CD4-positive, CD25-positive, alpha-beta regulatory T cell (primary cell): ENCODE measurements around the gene RSU1. TPM values are rescaled to one million over a fixed set of nuclear protein-coding genes. Genes with fewer than 3 reads are reported as not detected.

ENCODE experiments used
- ATAC-seq, 2 donors: fragments of 150-1000 bp; cut with Tn5 transposase; one replicate each; pipeline ENCODE4 v1.10.0; 2021; ENCODE audit warnings: low read depth in 2 of 2, moderate number of reproducible peaks in 2 of 2, moderate library complexity in 1 of 2
- DNase-seq, 3 donors: peaks; one replicate each; pipeline versions ENCODE4 v3.0.0 to v3.0.0-alpha.2; 2012 to 2022; ENCODE audit warnings: mixed read lengths in 1 of 3
- H3K27ac ChIP-seq: one replicate; pipeline ENCODE4 v1.7.0; 2013; ENCODE audit warnings: mild to moderate bottlenecking, low read length; ENCODE audit not compliant: insufficient read depth, poor library complexity, severe bottlenecking
- H3K27me3 ChIP-seq: one replicate; pipeline ENCODE4 v1.7.0; 2013; ENCODE audit warnings: low read length; ENCODE audit not compliant: control insufficient read depth, insufficient read depth
- H3K36me3 ChIP-seq: one replicate; pipeline ENCODE4 v1.7.0; 2013; ENCODE audit warnings: mild to moderate bottlenecking, low read length, moderate library complexity; ENCODE audit not compliant: control insufficient read depth, insufficient read depth
- H3K4me1 ChIP-seq: 2 replicates; pipeline ENCODE4 v1.7.0; 2013; ENCODE audit warnings: mild to moderate bottlenecking, low read length; ENCODE audit not compliant: insufficient read depth, control insufficient read depth, poor library complexity, severe bottlenecking
- H3K4me3 ChIP-seq: one replicate; pipeline ENCODE4 v1.7.0; 2013; ENCODE audit warnings: low read depth, mild to moderate bottlenecking, low read length, moderate library complexity
- H3K9me3 ChIP-seq, 2 experiments: 1 replicate in 1 of 2; 2 replicates in 1 of 2; pipeline ENCODE4 v1.7.0; 2013; ENCODE audit warnings: low read length in 2 of 2, mild to moderate bottlenecking in 1 of 2, moderate library complexity in 1 of 2; ENCODE audit not compliant: control insufficient read depth in 2 of 2
- H3K27ac Mint-ChIP-seq, 3 donors: one replicate each; pipeline ENCODE4 v1.8.0; 2020 to 2022; ENCODE audit warnings: mild to moderate bottlenecking in 3 of 3, mixed read lengths in 3 of 3, moderate library complexity in 2 of 3
- H3K27me3 Mint-ChIP-seq: one replicate; pipeline ENCODE4 v1.8.0; 2022; ENCODE audit warnings: mild to moderate bottlenecking, mixed read lengths
- H3K36me3 Mint-ChIP-seq: one replicate; pipeline ENCODE4 v1.8.0; 2020; ENCODE audit warnings: mixed read lengths
- H3K4me1 Mint-ChIP-seq, 4 donors: one replicate each; pipeline ENCODE4 v1.8.0; 2020 to 2022; ENCODE audit warnings: mixed read lengths in 4 of 4, mild to moderate bottlenecking in 1 of 4
- H3K4me3 Mint-ChIP-seq, 4 donors: one replicate each; pipeline ENCODE4 v1.8.0; 2020 to 2022; ENCODE audit warnings: mild to moderate bottlenecking in 4 of 4, mixed read lengths in 4 of 4, moderate library complexity in 3 of 4
- H3K9me3 Mint-ChIP-seq, 7 donors: one replicate each; pipeline ENCODE4 v1.8.0; 2020 to 2022; ENCODE audit warnings: mixed read lengths in 7 of 7, mild to moderate bottlenecking in 3 of 7, moderate library complexity in 2 of 7
- polyA plus RNA-seq, 4 donors: library from polyadenylated mRNA; unstranded; fragments of 300-500 nt; fragmentation: Illumina TruSeq; gene quantifications; one replicate each; pipeline ENCODE4 v1.2.3, GENCODE V29; 2021
- total RNA-seq: library from RNA; stranded (reverse); gene quantifications from one replicate; pipeline ENCODE4 v1.2.3, GENCODE V29; 2022

The RSU1 gene
- total and polyA plus RNA-seq, 5 donors from 2014 or later = 69.2 to 165 (median 139) TPM

DNA sequence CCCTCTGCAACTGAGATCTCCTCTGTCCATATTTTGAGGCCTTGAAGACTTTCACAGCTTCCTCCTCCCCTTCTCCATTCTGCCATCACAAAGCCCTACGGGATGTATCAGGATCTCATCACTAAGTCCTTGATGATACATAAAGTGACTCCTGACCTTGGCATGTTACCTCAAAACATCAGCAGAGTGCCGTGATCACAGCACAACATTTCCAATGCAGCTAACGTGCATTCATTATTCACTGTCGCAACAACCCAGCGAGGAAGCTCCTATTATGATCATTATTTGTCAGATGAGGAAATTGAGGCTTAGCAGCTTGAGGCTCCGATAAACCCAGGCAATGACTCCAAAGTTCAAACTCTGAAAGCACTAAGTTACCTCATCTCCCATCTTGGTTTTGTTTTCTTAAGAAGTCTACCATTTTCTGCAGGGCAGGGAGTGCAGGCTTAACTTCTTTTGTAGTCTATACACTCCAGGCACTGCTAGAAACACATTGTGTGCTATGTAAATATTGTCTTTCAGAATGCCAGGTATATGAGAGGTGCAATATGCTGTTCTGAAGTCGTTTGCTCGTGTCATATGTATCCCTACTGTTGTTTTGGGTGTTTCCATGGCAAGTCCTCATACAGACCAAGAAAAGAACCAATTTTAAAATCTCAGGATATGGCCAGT, 215.0 kb downstream of the RSU1 start:
- Histone ChIP-seq H3K27ac (no peak overlapping the region), H3K4me3 (no peak overlapping the region), H3K36me3 (peaks cover 9% of the 10 kb centered on the region), H3K27me3 (no peaks in the 10 kb centered on the region), H3K4me1 (no peaks in the 10 kb centered on the region), H3K9me3 (no peaks in the 10 kb centered on the region)
- ATAC-seq (no peak), DNase-seq (no peak)
- H3K4me3 Mint-ChIP-seq = no peak overlapping the region
- peaks cover 38% of the 10 kb centered on the region for H3K36me3 Mint-ChIP-seq
- H3K27ac Mint-ChIP-seq = no peak overlapping the region
- H3K9me3 Mint-ChIP-seq = peaks cover 0 to 2% (median 0%) of the 10 kb centered on the region in 7 donors
- peaks cover 0 to 4% (median 2%) of the 10 kb centered on the region in 4 donors for H3K4me1 Mint-ChIP-seq
- H3K27me3 Mint-ChIP-seq = no peaks in the 10 kb centered on the region

DNA sequence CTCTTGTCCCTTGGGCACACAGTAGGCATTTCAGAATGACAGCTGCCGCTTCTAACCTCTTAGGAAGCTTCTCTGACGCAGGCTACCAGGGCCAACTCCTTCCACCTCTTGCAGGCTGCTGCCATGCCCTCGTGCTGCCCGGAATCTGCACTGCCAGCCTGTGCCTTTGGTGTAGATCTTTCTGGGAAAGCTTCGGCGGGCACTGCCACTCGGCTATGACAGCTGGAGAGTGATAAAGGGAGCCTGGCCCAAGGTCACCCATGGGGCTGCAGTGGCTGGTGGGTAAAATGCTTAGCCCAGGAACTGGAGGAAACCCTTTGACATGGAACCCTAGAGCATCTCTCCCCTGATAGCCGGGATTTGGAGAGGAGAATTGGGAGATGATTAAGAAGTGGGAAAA, 217.6 kb downstream of the RSU1 start:
- Mint-ChIP-seq H3K9me3 (peaks cover 0 to 2% (median 0%) of the 10 kb centered on the region in 7 donors), H3K27ac (no peak overlapping the region), H3K4me1 (peaks cover 0 to 4% (median 2%) of the 10 kb centered on the region in 4 donors), H3K36me3 (peaks cover 35% of the 10 kb centered on the region), H3K4me3 (no peak overlapping the region), H3K27me3 (no peaks in the 10 kb centered on the region)
- peaks cover 9% of the 10 kb centered on the region for H3K36me3 ChIP-seq
- no peaks in the 10 kb centered on the region for H3K9me3 ChIP-seq
- no peaks in the 10 kb centered on the region for H3K27me3 ChIP-seq
- H3K4me3 ChIP-seq = no peak overlapping the region
- DNase-seq = no peak
- H3K4me1 ChIP-seq = no peaks in the 10 kb centered on the region
- ATAC-seq = no peak
- no peak overlapping the region for H3K27ac ChIP-seq

DNA sequence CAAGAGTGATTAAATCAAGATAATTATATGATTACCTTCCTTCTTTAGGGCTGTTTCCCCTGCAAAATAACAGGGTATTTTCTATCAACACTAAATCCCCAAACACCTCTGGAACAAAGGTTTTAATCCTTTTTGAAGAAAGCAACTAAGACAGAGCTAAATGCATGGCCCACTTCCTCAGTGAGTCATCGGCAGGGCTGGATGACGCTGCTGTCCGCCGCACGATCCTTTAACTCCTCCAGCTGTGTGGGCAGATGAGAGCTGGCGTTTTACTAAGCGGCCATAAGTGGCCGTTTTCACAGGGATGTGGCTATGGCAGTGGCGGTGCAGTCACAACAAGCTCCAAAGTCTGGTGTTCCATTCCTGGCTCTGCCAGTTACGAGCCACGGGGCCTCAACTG, 219.6 kb downstream of the RSU1 start:
- Histone ChIP-seq H3K4me1 (no peaks in the 10 kb centered on the region), H3K27me3 (no peaks in the 10 kb centered on the region), H3K27ac (no peak overlapping the region), H3K4me3 (no peak overlapping the region), H3K9me3 (no peaks in the 10 kb centered on the region), H3K36me3 (peaks cover 12% of the 10 kb centered on the region)
- ATAC-seq (no peak), DNase-seq (no peak)
- no peak overlapping the region for H3K4me3 Mint-ChIP-seq
- peaks cover 0 to 4% (median under 1%) of the 10 kb centered on the region in 4 donors for H3K4me1 Mint-ChIP-seq
- H3K27me3 Mint-ChIP-seq = no peaks in the 10 kb centered on the region
- no peak overlapping the region for H3K27ac Mint-ChIP-seq
- H3K36me3 Mint-ChIP-seq = peaks cover 47% of the 10 kb centered on the region
- H3K9me3 Mint-ChIP-seq = peaks cover 0 to 4% (median 0%) of the 10 kb centered on the region in 7 donors

DNA sequence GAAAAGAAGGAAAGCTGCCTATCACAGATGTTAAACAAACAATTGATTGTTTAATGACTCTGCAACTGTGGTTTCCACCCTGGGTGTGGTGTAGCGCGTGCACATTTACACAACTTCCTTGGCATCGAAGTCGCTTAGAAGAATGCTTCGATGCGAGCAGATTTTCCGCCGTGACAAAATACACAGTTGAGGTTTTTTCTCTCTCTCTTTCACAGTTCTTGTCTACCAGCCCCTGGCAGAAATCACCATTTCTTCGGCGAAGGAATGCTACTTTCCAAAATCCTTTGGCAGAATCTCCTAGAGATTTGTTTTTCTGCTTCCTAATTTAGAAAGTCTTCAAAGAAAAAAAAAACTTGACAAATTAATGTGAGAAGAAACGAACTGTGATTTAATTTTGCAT, 224.8 kb downstream of the RSU1 start:
- no peak for DNase-seq
- H3K27ac Mint-ChIP-seq = no peak overlapping the region
- Histone ChIP-seq H3K4me3 (no peak overlapping the region), H3K4me1 (no peaks in the 10 kb centered on the region), H3K9me3 (no peaks in the 10 kb centered on the region), H3K27me3 (no peaks in the 10 kb centered on the region), H3K27ac (no peak overlapping the region), H3K36me3 (peaks cover 16% of the 10 kb centered on the region)
- H3K4me1 Mint-ChIP-seq = no peaks in the 10 kb centered on the region
- peaks cover 0 to 3% (median 0%) of the 10 kb centered on the region in 7 donors for H3K9me3 Mint-ChIP-seq
- peaks cover 42% of the 10 kb centered on the region for H3K36me3 Mint-ChIP-seq
- no peak overlapping the region for H3K4me3 Mint-ChIP-seq
- no peaks in the 10 kb centered on the region for H3K27me3 Mint-ChIP-seq
- no peak for ATAC-seq

DNA sequence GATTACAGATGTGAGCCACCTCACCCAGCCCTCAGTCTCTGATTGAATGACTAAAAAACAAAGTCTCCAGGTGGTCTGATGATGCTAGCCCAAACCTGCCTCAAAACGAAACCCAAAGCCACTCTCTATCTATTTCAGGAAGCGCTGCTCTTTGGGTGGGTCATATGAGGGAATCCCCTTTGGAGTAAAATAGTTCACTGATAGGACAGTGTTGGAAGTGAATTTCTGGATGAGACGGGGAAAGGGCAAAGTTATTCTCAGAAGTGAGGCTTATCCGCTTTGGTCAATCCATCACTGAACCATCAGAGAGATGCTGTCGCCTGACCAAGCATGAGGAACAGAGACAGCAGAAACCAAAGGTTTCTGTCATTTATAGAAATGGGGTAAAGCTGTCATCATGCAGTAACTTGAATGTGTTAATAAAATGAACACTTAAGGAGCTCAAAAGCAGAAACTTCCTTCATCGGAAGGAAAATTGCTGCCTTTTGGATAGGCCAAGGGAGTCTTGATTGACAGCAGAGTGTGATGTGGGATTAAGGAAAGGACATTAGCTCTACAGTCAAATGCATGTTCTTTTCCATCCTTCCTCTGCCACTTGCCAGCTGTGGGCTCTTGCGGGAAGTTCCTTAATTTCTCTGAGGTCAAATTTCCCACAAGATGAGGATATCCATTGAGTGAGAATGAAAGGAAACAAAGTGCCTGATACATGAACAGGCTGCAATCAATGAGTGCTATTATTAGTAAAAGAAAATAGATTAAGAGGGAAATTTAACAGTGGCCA, 230.7 kb downstream of the RSU1 start:
- Histone ChIP-seq H3K4me1 (no peaks in the 10 kb centered on the region), H3K27me3 (peaks cover under 1% of the 10 kb centered on the region), H3K9me3 (no peaks in the 10 kb centered on the region), H3K27ac (no peak overlapping the region), H3K4me3 (no peak overlapping the region), H3K36me3 (peaks cover 1% of the 10 kb centered on the region)
- Mint-ChIP-seq H3K9me3 (peaks cover 0 to 2% (median 0%) of the 10 kb centered on the region in 7 donors), H3K27ac (no peak overlapping the region), H3K36me3 (peaks cover 11% of the 10 kb centered on the region), H3K27me3 (peaks cover 3% of the 10 kb centered on the region), H3K4me3 (no peak overlapping the region), H3K4me1 (no peaks in the 10 kb centered on the region)
- no peak for DNase-seq
- ATAC-seq = no peak

DNA sequence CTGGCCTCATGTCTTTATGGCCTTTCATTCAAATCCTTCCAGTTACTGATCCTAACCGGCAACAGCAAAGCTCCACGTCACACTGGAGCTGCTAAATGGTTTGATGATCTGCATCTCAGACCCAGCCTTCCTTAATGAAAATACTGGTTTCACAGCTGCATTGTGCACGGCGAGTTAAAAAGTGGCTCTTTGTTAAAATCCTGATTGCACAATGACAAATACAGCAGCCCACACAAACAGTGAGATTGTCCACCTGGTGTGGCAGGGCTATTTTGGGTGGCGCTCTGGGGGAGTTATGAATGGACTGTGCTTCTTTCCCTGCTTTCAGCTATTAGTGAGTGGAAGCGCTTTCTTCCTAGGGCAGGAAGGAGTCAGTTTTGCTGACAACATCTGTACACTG, 232.1 kb downstream of the RSU1 start:
- Histone ChIP-seq H3K4me1 (no peaks in the 10 kb centered on the region), H3K27ac (no peak overlapping the region), H3K4me3 (no peak overlapping the region), H3K27me3 (peaks cover 12% of the 10 kb centered on the region), H3K9me3 (no peaks in the 10 kb centered on the region), H3K36me3 (no peaks in the 10 kb centered on the region)
- Mint-ChIP-seq H3K27me3 (peaks cover 11% of the 10 kb centered on the region), H3K27ac (no peak overlapping the region), H3K4me3 (no peak overlapping the region), H3K36me3 (peaks cover 7% of the 10 kb centered on the region), H3K9me3 (peaks cover 0 to 2% (median 0%) of the 10 kb centered on the region in 7 donors), H3K4me1 (no peaks in the 10 kb centered on the region)
- DNase-seq = no peak
- no peak for ATAC-seq

DNA sequence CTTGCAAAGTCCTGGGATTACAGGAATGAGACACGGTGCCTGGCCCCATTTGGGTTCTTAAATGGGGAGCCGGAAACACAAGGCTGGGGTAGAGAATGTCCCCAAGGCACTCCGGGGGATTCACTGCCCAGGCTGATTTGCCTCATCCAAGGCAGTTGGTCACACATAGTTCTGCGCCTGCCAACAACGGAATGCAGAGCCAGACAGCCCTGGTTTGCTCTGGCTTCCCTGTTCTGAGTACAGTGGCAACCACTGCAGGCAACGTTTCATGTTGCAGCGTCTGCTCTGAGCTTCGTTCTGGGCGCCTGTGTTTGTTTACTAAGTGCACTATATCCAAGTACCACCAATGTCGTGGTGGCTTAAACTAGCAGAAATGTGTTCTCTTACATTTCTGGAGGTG, 233.8 kb downstream of the RSU1 start:
- H3K4me1 ChIP-seq = no peaks in the 10 kb centered on the region

More for the DNA sequence above, 233.8 kb downstream of the RSU1 start:
- Mint-ChIP-seq H3K4me1 (no peaks in the 10 kb centered on the region), H3K27ac (no peak overlapping the region), H3K36me3 (no peaks in the 10 kb centered on the region), H3K4me3 (no peak overlapping the region), H3K27me3 (peaks cover 19% of the 10 kb centered on the region), H3K9me3 (peaks cover 0 to 2% (median 0%) of the 10 kb centered on the region in 7 donors)
- DNase-seq (no peak), ATAC-seq (no peak)
- H3K4me3 ChIP-seq = no peak overlapping the region
- no peaks in the 10 kb centered on the region for H3K9me3 ChIP-seq
- no peaks in the 10 kb centered on the region for H3K36me3 ChIP-seq
- H3K27me3 ChIP-seq = peaks cover 23% of the 10 kb centered on the region
- no peak overlapping the region for H3K27ac ChIP-seq
